Duodenal mucosa (tissue), 2 donors: ENCODE results near the gene WSB2.
"Not testable (repeated sequence)": the region's sequence is repeated elsewhere in the genome, so short reads cannot be mapped to it uniquely, and the experiment has no call there.

Experiments used
- H3K27ac ChIP-seq: one replicate; pipeline ENCODE4 v1.7.0; 2013; ENCODE audit warnings: low read depth, low read length
- H3K27me3 ChIP-seq, 2 donors: one replicate each; pipeline ENCODE4 v1.7.0; 2013; ENCODE audit warnings: low read length in 2 of 2, control low read depth in 1 of 2; ENCODE audit not compliant: insufficient read depth in 2 of 2, control insufficient read depth in 1 of 2
- H3K36me3 ChIP-seq, 2 donors: one replicate each; pipeline ENCODE4 v1.7.0; 2013; ENCODE audit warnings: low read length in 2 of 2, control low read depth in 1 of 2; ENCODE audit not compliant: insufficient read depth in 2 of 2, control insufficient read depth in 1 of 2
- H3K4me1 ChIP-seq, 2 donors: one replicate each; pipeline ENCODE4 v1.7.0; 2013; ENCODE audit warnings: low read length in 2 of 2, control low read depth in 1 of 2; ENCODE audit not compliant: insufficient read depth in 2 of 2, control insufficient read depth in 1 of 2
- H3K4me3 ChIP-seq, 2 donors: one replicate each; pipeline ENCODE4 v1.7.0; 2013; ENCODE audit warnings: low read length in 2 of 2, low read depth in 1 of 2
- H3K9ac ChIP-seq, 2 donors: one replicate each; pipeline ENCODE4 v1.7.0; 2013; ENCODE audit warnings: low read length in 2 of 2, low read depth in 1 of 2
- H3K9me3 ChIP-seq, 2 donors: one replicate each; pipeline ENCODE4 v1.7.0; 2013; ENCODE audit warnings: low read length in 2 of 2, control low read depth in 1 of 2; ENCODE audit not compliant: control insufficient read depth in 1 of 2

The WSB2 gene

DNA sequence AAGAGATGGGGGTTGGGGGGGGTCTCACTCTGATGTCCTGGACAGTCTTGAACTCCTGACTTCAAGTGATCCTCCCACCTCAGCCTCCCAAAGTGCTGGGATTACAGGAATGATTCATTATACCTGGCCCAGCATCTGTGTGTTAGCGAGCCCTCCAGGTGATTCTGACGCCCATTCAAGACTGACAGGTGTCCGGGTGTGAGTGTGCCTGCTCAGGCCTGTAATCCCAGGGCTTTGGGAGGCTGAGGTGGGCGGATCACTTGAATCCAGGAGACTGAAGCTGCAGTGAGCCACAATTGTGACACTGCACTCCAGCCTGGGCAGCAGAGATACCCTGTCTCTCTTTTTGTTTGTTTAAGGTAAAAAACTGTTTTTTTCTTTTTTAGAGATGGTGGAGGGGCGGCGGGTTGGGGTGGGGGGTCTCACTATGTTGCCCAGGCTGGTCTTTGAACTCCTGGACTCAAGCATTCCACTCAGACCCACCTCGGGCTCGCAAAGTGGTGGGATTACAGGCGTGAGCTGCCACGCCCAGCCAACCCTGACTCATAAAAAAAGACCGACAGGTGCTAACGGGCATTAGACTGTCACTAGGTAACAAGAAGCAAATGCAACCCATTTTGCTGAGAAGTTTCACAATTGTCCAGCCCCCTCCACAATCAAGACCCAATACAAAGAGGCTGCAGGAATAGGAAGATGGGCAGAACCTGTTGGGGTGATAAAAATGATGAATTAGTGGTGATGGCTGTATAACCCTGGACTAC is 38.1 kb upstream of the WSB2 start:
- H3K9me3 ChIP-seq: no peaks in the 10 kb centered on the region
- no peak overlapping the region for H3K9ac ChIP-seq
- H3K4me3 ChIP-seq: no peak overlapping the region
- peaks cover under 1 to 23% of the 10 kb centered on the region in 2 donors for H3K4me1 ChIP-seq
- H3K36me3 ChIP-seq: peaks cover 0 to 5% of the 10 kb centered on the region in 2 donors
- H3K27me3 ChIP-seq: no peaks in the 10 kb centered on the region
- H3K27ac ChIP-seq: no peak overlapping the region

DNA sequence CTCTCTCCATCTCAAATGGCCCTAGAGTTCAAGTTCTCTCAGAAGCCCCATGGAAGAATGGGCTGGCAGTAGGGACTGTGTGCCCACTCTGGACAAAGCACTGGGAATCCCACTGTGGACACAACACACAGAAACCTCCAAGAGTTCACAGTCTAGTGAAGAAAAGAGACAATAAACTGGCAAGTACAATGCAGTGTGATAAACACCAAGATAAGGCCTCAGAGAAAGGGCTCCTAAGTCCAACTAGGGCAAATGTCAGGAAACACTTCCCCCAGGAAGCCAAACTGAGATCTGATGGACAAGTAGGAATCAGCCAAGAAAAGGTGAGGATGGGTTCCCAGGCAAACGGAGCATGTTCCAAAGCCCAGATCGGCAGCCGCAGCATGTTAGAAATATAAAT is 37.4 kb upstream of the WSB2 start:
- Histone ChIP-seq H3K27me3 (no peaks in the 10 kb centered on the region), H3K4me3 (peak overlapping the region in 1 of 2 donors; percentile 21), H3K27ac (no peak overlapping the region), H3K4me1 (peaks cover 0 to 23% of the 10 kb centered on the region in 2 donors), H3K9ac (no peak overlapping the region), H3K36me3 (peaks cover 0 to 5% of the 10 kb centered on the region in 2 donors), H3K9me3 (no peaks in the 10 kb centered on the region)

DNA sequence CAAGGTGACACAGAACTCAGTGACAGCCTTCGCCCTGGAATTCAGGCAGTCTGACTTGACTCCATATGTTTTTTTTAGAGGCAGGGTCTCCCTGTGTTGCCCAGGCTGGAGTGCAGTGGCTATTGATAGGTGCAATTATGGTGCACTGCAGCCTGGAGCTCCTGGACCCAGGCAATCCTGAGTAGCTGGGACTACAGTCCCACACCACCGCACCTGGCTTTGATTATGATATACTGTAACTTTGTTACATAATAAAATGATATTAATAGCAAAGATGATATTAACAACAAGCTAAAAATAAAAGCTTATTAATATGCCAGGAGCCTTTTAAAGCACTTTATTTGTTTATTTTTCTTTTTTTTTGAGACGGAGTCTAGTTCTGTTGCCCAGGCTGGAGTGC is 33.1 kb upstream of the WSB2 start:
- Histone ChIP-seq H3K36me3 (peaks cover 0 to 16% of the 10 kb centered on the region in 2 donors), H3K9me3 (no peaks in the 10 kb centered on the region), H3K4me3 (no peak overlapping the region), H3K27ac (no peak overlapping the region), H3K4me1 (peaks cover 9 to 12% of the 10 kb centered on the region in 2 donors), H3K27me3 (no peaks in the 10 kb centered on the region), H3K9ac (no peak overlapping the region)

DNA sequence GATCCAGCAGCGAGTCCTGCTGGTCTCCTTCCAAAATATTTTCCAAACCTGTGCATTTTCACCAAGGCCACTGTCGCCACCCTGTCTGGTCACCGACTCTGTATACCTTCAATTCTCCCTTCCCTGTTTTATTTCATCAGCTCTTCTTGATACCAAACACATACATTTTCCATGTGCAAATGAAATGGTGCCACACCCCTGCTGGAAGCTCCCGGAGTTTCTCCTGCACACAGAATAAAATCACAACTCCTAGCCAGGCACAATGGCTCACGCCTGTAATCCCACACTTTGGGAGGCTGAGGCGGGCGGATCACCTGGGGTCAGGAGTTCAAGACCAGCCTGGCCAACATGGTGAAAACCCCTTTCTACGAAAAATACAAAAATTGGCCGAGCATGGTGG is 28.8 kb upstream of the WSB2 start:
- H3K9ac ChIP-seq: no peak overlapping the region
- no peaks in the 10 kb centered on the region for H3K27me3 ChIP-seq
- no peak overlapping the region for H3K27ac ChIP-seq
- peaks cover 14 to 17% of the 10 kb centered on the region in 2 donors for H3K4me1 ChIP-seq
- H3K4me3 ChIP-seq: no peak overlapping the region
- H3K36me3 ChIP-seq: peaks cover 0 to 10% of the 10 kb centered on the region in 2 donors
- no peaks in the 10 kb centered on the region for H3K9me3 ChIP-seq

DNA sequence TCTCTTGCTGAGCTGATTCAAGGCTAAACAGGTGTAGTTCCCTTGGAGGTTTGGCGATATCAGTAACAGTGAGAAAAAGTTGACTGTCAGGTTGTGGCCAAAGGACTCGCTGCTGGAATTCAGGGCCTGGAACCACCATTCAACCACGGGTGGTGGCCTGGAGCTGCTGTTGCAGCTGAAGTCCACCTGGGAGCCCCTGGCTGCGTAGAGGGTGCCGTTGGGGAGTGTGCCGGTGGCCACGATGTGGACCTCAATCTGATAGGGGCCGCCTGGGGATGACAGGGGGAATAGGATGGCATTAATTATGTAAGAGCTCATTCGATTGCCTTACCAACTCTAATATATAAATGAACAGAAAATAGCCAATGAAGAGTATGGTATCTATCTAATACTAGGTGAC is 21.2 kb upstream of the WSB2 start:
- H3K27ac ChIP-seq: no peak overlapping the region
- H3K9me3 ChIP-seq: no peaks in the 10 kb centered on the region
- no peak overlapping the region for H3K4me3 ChIP-seq
- no peak overlapping the region for H3K9ac ChIP-seq
- no peaks in the 10 kb centered on the region for H3K4me1 ChIP-seq
- H3K36me3 ChIP-seq: peaks cover 10 to 49% of the 10 kb centered on the region in 2 donors
- H3K27me3 ChIP-seq: no peaks in the 10 kb centered on the region

DNA sequence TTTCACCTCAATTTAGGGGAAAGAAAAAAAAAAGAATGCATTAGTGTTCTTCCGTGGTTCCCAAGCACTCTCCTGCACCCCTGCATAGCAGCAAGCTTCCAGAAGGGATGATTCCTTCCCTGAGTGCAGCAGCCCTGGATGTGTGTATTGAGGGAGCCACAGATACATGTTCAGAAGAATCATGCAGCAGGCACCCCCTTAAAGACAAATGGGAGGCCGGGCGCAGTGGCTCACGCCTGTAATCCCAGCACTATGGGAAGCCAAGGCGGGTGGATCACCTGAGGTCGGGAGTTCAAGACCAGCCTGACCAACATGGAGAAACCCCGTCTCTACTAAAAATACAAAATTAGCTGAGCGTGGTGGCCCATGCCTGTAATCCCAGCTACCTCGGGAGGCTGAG is 20.5 kb upstream of the WSB2 start:
- not testable (repeated sequence) for H3K27me3 ChIP-seq, H3K4me1 ChIP-seq, H3K9me3 ChIP-seq, H3K27ac ChIP-seq, H3K9ac ChIP-seq, H3K4me3 ChIP-seq
- peaks cover 10 to 53% of the 10 kb centered on the region in 2 donors for H3K36me3 ChIP-seq

DNA sequence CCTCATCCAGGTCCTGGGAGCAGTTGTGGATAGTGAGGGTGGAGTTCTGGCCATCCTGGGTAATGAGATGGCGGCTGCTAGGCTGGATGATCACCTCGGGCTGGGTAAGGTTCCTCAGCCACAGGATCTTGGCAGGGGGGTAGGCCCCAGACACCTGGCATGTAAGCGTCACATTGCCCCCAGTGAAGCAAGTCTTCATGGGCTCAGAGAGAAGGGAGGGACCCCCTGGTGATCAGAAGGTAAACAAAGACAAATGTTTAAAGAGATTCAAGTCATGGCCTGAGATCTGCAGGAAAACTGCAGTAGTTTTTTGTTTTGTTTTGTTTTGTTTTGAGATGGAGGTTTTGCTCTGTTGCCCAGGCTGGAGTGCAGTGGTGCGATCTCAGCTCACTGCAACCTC is 12.8 kb upstream of the WSB2 start:
- H3K9ac ChIP-seq: no peak overlapping the region
- H3K27me3 ChIP-seq: no peaks in the 10 kb centered on the region
- H3K36me3 ChIP-seq: peaks cover 12 to 47% of the 10 kb centered on the region in 2 donors
- H3K4me3 ChIP-seq: no peak overlapping the region
- no peak overlapping the region for H3K27ac ChIP-seq
- H3K4me1 ChIP-seq: no peaks in the 10 kb centered on the region
- no peaks in the 10 kb centered on the region for H3K9me3 ChIP-seq

DNA sequence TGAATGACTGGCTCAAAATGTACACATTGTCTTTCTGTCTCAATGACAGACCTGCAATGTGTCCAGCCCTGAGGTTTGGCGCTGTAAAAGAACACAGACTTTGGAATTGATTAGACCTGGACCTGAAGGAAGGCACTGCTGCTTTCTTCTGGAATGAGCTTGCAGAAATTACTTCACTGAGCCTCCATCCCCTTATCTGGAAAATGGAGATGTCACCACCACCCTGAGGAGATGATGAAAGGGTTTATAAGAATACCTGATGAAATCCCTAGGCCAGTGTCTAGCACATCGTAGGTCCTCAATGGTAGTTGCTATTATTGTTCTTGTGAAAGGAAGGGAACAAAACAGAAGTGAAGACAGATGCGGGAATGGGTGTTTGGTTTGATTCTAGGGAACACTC is 9.7 kb upstream of the WSB2 start:
- Histone ChIP-seq H3K4me3 (no peak overlapping the region), H3K27me3 (no peaks in the 10 kb centered on the region), H3K9ac (no peak overlapping the region), H3K36me3 (peaks cover 5 to 40% of the 10 kb centered on the region in 2 donors), H3K9me3 (no peaks in the 10 kb centered on the region), H3K27ac (no peak overlapping the region), H3K4me1 (no peaks in the 10 kb centered on the region)

DNA sequence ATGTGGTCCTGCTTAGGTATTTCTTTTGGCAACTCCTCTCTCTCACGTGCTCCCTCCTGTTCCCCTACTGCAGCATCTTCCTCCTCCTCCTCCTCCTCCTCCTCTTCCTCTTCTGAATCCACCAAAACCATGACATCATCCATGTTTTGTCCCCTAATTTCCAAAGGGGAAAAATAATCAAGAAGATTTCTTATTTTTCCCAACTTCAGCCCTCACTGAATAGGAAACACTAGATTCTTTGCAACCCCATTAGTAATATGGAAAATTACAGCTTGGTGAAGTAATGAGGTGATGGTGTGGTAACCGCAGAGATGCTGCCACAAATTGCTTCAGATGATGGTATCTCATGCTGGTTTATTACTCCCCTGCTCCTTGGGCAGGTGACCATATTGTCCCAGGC is 7.5 kb upstream of the WSB2 start:
- Histone ChIP-seq H3K9me3 (no peaks in the 10 kb centered on the region), H3K27me3 (no peaks in the 10 kb centered on the region), H3K27ac (no peak overlapping the region), H3K36me3 (peaks cover 5 to 36% of the 10 kb centered on the region in 2 donors), H3K4me3 (no peak overlapping the region), H3K4me1 (peaks cover 13% of the 10 kb centered on the region in 2 donors), H3K9ac (no peak overlapping the region)

GRCh38 chr12:118065380-118065779 is 4.4 kb upstream of the WSB2 start:
- H3K4me3 ChIP-seq: no peak overlapping the region
- H3K9ac ChIP-seq: no peak overlapping the region
- H3K27ac ChIP-seq: no peak overlapping the region

More at GRCh38 chr12:118065380-118065779, 4.4 kb upstream of the WSB2 start:
- Histone ChIP-seq H3K36me3 (peaks cover 0 to 21% of the 10 kb centered on the region in 2 donors), H3K4me1 (peaks cover 17 to 23% of the 10 kb centered on the region in 2 donors), H3K9me3 (no peaks in the 10 kb centered on the region), H3K27me3 (no peaks in the 10 kb centered on the region)
